Sciatic nerve (tissue), 2 donors: ENCODE measurements around the gene RBM17. TPM values are rescaled to one million over a fixed set of nuclear protein-coding genes. Genes with fewer than 3 reads are reported as not detected.
"Not testable (repeated sequence)": the region's sequence is repeated elsewhere in the genome, so short reads cannot be mapped to it uniquely, and the experiment has no call there.

Experiments used
- ATAC-seq: fragments of 200-7000 bp; cut with Tn5 transposase; one replicate; pipeline ENCODE4 v1.9.1; 2020; ENCODE audit warnings: mild to moderate bottlenecking, moderate library complexity
- DNase-seq: peaks from one replicate; pipeline ENCODE4 v3.0.0-alpha.2; 2020; ENCODE audit warnings: low spot score
- intact Hi-C: fragments of 100-400 bp; cut with DNase I; formaldehyde crosslinking; loops from one replicate; pipeline ENCODE4 v1.14.2; 2022
- microRNA-seq: library from miRNA; unstranded; fragments of <30 nt; microRNA quantifications from one replicate; pipeline ENCODE4 v1.2.0, GENCODE V29; 2020
- total RNA-seq: library from RNA; stranded (reverse); fragmentation: NEBNext Ultra II Directional; extraction: Animal tissue kit (Norgen Biotek cat#: 25700); gene quantifications from one replicate; pipeline ENCODE4 v1.2.1, GENCODE V29; 2021
- donor health status: DM: no; HTN: no; CAD: no.
- donor health status: DM: no; HTN: no; CAD: no.

The RBM17 gene
- total RNA-seq, 1 donor from 2014 or later, result 95.0 TPM

- DNase-seq, result peak; percentile 95
- ATAC-seq, result peak; percentile 98
- intact Hi-C loops, result no loop called here
These were observed 74.8 kb downstream of the RBM17 start for GRCh38 chr10:6163364-6164270.

GRCh38 chr10:6164271-6165095, 75.6 kb downstream of the RBM17 start:
- intact Hi-C loops, result no loop called here
- no peak for DNase-seq
- ATAC-seq, result no peak

- DNase-seq, result no peak
These were observed 76.4 kb downstream of the RBM17 start for GRCh38 chr10:6165221-6165725.

GRCh38 chr10:6165933-6166332, 77.1 kb downstream of the RBM17 start:
- ATAC-seq, DNase-seq, intact Hi-C loops: not testable (repeated sequence)

More at GRCh38 chr10:6165221-6165725, 76.4 kb downstream of the RBM17 start:
- no peak for ATAC-seq
- intact Hi-C loops, result no loop called here

Small RNA genes lying within 50 kb of the gene (microRNA-seq; reads per million reads assigned to microRNA genes)
- not detected for gene MIR3155A
- not detected for gene MIR3155B

Other genes with a start within 250 kb of the RBM17 start
- gene ANKRD16, start 199.1 kb upstream of the RBM17 start, total RNA-seq, result 10.0 TPM
- gene FBH1, start 198.8 kb upstream of the RBM17 start, total RNA-seq, result 85.3 TPM
- gene IL15RA, start 111.5 kb upstream of the RBM17 start, total RNA-seq, result 9.6 TPM
- gene IL2RA, start 26.7 kb upstream of the RBM17 start, total RNA-seq, result 1.1 TPM
- 87.7 TPM for gene PFKFB3, start 113.9 kb downstream of the RBM17 start, total RNA-seq